Common myeloid progenitor, CD34-positive (primary cell): ENCODE data around the gene EPN2.

Source experiments
- CTCF ChIA-PET: fragments of 350-600 bp; sonication (Branson Sonifier 250); formaldehyde crosslinking; loops from one replicate; lab custom pipeline; 2021; ENCODE audit warnings: antibody characterized with exemption; lab: Charles Lee
- POLR2A ChIA-PET: fragments of 350-600 bp; sonication (Branson Sonifier 250); formaldehyde crosslinking; loops from one replicate; lab custom pipeline; 2021; ENCODE audit warnings: antibody characterized with exemption; lab: Charles Lee
- DNase-seq, 3 donors: peaks; one replicate each; pipeline versions ENCODE4 v3.0.0 to v3.0.0-alpha.2; 2013
- H3K27ac ChIP-seq, 2 experiments: 1 replicate in 1 of 2; 2 replicates in 1 of 2; pipeline ENCODE4 v1.7.0; 2013; ENCODE audit warnings: inconsistent platforms in 2 of 2, low read length in 2 of 2, mild to moderate bottlenecking in 2 of 2, low read depth in 1 of 2, moderate library complexity in 1 of 2; ENCODE audit not compliant: severe bottlenecking in 2 of 2, insufficient read depth in 1 of 2, poor library complexity in 1 of 2
- H3K27me3 ChIP-seq, 5 experiments: replicated peaks in 2 of 5; 1 replicate in 3 of 5; 2 replicates in 2 of 5; pipeline versions ENCODE4 v1.6.1 to v1.7.0; 2013; ENCODE audit warnings: low read length in 4 of 5, mild to moderate bottlenecking in 2 of 5, moderate library complexity in 2 of 5, inconsistent platforms in 1 of 5; ENCODE audit not compliant: insufficient read depth in 5 of 5, control insufficient read depth in 4 of 5
- H3K36me3 ChIP-seq, 4 experiments: 1 replicate in 2 of 4; 2 replicates in 2 of 4; pipeline versions ENCODE4 v1.6.1 to v1.7.0; 2013; ENCODE audit warnings: low read length in 3 of 4, control low read depth in 1 of 4, mild to moderate bottlenecking in 1 of 4; ENCODE audit not compliant: control insufficient read depth in 4 of 4, insufficient read depth in 4 of 4
- H3K4me1 ChIP-seq, 4 experiments: 1 replicate in 3 of 4; 2 replicates in 1 of 4; pipeline versions ENCODE4 v1.6.1 to v1.7.1; 2013; ENCODE audit warnings: low read length in 3 of 4, mild to moderate bottlenecking in 3 of 4, control low read depth in 1 of 4, inconsistent platforms in 1 of 4, moderate library complexity in 1 of 4; ENCODE audit not compliant: control insufficient read depth in 4 of 4, insufficient read depth in 4 of 4; ENCODE audit errors: control extremely low read depth in 1 of 4
- H3K4me3 ChIP-seq, 7 experiments: 1 replicate in 4 of 7; 2 replicates in 3 of 7; pipeline versions ENCODE4 v1.5.1 to v1.7.0; 2013; ENCODE audit warnings: mild to moderate bottlenecking in 7 of 7, low read length in 6 of 7, moderate library complexity in 6 of 7, inconsistent platforms in 2 of 7, low read depth in 2 of 7, control low read depth in 1 of 7; ENCODE audit not compliant: insufficient read depth in 4 of 7, control insufficient read depth in 1 of 7; ENCODE audit errors: extremely low read depth in 1 of 7
- H3K9me3 ChIP-seq, 5 experiments: 1 replicate in 4 of 5; 2 replicates in 1 of 5; pipeline versions ENCODE4 v1.6.1 to v1.7.1; 2013; ENCODE audit warnings: low read length in 4 of 5, mild to moderate bottlenecking in 2 of 5, inconsistent platforms in 1 of 5, low read depth in 1 of 5, moderate library complexity in 1 of 5; ENCODE audit not compliant: control insufficient read depth in 4 of 5, insufficient read depth in 2 of 5; ENCODE audit errors: control extremely low read depth in 1 of 5
- WGBS: methylation state at CpG from one replicate; pipeline ENCODE4 v1.1.5; 2013; ENCODE audit not compliant: insufficient coverage; 5-methylcytosine and 5-hydroxymethylcytosine counted together

EPN2 gene

DNA sequence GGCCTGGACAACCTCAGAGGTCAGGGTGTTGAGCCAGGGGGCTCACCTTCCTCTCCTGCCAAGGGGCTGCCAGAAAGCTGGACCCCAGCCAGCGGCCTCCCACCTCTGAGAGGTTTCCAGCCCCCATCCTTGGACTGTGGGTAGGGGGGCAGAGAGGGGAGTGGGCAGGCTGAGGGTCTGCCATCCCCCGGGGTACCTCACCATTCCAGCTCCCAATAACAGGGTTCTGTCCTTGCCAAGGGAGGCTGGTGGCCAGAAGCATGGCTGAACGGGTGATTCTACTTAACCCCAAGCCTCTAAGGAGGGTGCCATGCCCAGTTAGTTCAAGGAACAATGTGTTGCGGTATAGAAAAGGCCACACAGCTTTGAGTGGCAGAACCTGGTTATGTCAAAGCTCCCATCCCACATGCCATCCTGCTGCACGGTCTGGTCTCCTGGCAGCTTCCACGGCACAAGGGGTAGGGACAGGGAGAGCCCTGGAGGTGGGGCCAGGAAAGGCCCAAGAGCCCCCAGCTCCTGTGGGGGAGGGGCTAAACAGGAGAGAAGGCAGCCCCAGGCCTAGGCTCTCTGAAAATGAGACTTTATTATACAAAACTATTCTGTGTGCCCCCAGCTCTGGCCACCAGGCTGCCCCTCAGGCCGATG lies 105.6 kb downstream of the EPN2 start:
- H3K4me3 ChIP-seq, result no peak overlapping the region
- no peaks in the 10 kb centered on the region for H3K9me3 ChIP-seq
- DNase-seq, result no peak
- 85% methylated on average over 3 of the region's 7 CpGs for WGBS
- POLR2A ChIA-PET, result no interaction called here
- CTCF ChIA-PET, result interaction anchor here (1.8 kb wide), 1 partner anchor 21 kb away, joined by 6 read pairs; no protein-coding TSS in a partner anchor
- no peaks in the 10 kb centered on the region for H3K4me1 ChIP-seq
- H3K27me3 ChIP-seq, result peaks cover 0 to 48% (median 19%) of the 10 kb centered on the region in 5 experiments
- H3K36me3 ChIP-seq, result no peaks in the 10 kb centered on the region
- no peak overlapping the region for H3K27ac ChIP-seq

DNA sequence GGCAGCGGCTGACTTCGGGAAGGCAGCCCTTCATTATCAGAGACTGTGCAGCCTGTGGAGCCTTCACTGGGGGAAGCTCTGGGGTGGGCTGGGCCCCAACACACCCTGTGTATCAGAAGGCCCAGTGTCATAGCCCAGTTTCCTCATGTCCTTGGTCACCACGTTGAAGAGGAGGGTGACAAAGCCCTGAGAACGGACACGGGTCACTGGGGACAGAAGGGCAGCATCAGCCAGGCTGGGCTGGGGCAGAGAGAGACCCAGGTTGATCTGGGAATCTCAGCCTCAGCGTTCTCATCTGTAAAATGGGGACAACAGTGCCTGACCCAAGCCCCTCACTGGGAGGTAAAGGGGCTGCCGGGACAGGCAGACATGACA lies 106.1 kb downstream of the EPN2 start:
- Histone ChIP-seq H3K9me3 (no peaks in the 10 kb centered on the region), H3K36me3 (no peaks in the 10 kb centered on the region), H3K4me1 (no peaks in the 10 kb centered on the region), H3K27ac (no peak overlapping the region), H3K27me3 (peaks cover 0 to 48% (median 16%) of the 10 kb centered on the region in 5 experiments), H3K4me3 (no peak overlapping the region)
- ChIA-PET CTCF (interaction anchor here (1.8 kb wide), 1 partner anchor 21 kb away, joined by 6 read pairs; no protein-coding TSS in a partner anchor), POLR2A (no interaction called here)
- WGBS, result 93% methylated on average over 5 of the region's 7 CpGs
- no peak for DNase-seq

DNA sequence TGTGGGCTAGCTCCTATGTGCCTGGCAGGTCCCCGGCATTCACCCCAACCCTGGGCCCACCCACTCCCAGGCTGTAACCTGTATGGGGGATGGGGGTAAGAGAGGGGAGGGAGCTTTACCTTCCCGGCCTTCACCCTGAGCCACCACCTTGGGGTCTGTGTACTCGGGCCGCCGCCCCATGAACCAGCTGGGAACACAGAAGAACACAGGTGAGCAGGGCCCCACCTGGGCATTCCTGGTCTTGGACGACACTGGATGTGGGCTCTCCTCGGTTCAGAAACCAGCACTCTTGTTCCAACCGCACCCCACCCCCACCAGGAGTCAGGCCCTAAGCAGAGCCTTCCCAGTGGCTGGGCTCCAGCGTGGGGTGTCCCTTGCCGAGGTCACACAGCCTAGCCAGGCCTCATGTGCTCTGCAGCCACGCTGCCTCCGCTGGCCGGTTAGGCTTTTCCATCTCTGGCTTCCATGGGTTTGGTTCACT lies 106.5 kb downstream of the EPN2 start:
- Histone ChIP-seq H3K27ac (no peak overlapping the region), H3K36me3 (no peaks in the 10 kb centered on the region), H3K4me3 (no peak overlapping the region), H3K27me3 (peaks cover 0 to 44% (median 16%) of the 10 kb centered on the region in 5 experiments), H3K9me3 (no peaks in the 10 kb centered on the region), H3K4me1 (no peaks in the 10 kb centered on the region)
- ChIA-PET CTCF (interaction anchor here (0.5 to 1.8 kb wide), 2 partner anchors 22 to 689 kb away, joined by 3 to 6 read pairs; no protein-coding TSS in a partner anchor), POLR2A (no interaction called here)
- DNase-seq, result no peak
- WGBS, result over 99% methylated on average over 11 of the region's 13 CpGs

DNA sequence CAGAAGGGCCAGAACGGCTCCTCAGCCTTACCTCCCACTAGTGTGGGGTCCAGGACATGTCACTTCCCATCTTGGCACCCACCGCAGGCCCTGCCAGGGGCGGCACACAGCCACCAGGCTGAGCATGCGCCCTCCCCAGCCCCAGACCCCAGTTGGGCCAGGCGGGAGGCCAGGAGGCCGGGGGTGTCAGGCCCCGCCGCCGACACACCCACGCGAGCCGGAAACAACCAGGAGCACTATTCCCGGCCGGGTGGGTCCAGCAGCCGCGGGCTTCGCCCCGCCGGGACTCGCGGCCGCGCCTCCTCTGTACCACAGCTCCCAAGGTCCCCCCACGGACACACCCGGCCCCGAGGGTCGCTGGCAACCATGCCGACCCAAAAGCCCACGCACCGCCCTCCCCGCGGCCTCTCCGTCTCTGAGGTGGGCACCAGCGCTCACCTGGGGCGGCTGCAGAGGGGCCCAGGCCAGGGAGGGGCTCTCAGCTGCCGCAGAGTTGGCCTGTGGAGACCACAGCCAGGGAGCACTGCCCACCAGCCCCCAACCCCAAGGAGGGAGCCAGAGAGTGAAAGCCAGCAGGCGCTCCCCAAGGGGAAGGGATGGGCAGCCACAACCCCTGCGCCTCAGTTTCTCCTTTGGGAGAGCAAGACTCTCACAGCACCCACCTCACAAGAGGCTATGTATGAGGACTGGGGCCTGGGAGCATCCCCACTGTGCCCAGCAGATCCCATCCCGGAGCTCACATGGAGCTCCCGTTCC lies 107.3 kb downstream of the EPN2 start:
- Histone ChIP-seq H3K4me1 (no peaks in the 10 kb centered on the region), H3K27ac (no peak overlapping the region), H3K36me3 (no peaks in the 10 kb centered on the region), H3K9me3 (no peaks in the 10 kb centered on the region), H3K27me3 (peaks cover 0 to 38% (median 10%) of the 10 kb centered on the region in 5 experiments), H3K4me3 (no peak overlapping the region)
- WGBS, result 95% methylated on average over 33 of the region's 40 CpGs
- DNase-seq, result no peak
- CTCF ChIA-PET, result interaction anchor here (0.5 kb wide), 1 partner anchor 689 kb away, joined by 3 read pairs; no protein-coding TSS in a partner anchor
- POLR2A ChIA-PET, result interaction anchor here (0.6 kb wide), 1 partner anchor 100 kb away, joined by 3 read pairs; no protein-coding TSS in a partner anchor

DNA sequence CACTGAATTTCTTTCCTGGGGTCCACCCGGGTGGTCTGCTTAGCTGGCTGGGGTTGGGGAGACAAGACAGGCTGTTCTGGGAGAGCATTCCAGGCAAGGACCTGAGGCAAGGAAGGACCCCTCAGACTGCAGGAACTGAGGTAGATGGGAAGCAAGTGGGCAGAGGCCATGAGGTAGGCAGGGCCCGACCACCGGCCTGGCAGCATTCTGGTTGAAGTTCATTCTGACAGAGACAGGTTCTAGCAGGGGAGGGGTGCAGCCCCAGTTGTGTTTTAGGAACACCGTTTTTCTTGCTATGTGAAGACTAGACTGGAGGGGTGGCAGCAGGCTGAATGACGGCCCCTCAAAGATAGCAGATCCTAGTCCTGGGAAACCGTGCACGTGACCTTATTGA lies 107.9 kb downstream of the EPN2 start:
- Histone ChIP-seq H3K4me3 (no peak overlapping the region), H3K27ac (no peak overlapping the region), H3K4me1 (no peaks in the 10 kb centered on the region), H3K9me3 (no peaks in the 10 kb centered on the region), H3K27me3 (peaks cover 0 to 32% (median 10%) of the 10 kb centered on the region in 5 experiments), H3K36me3 (no peaks in the 10 kb centered on the region)
- CTCF ChIA-PET, result interaction anchor here (2.2 kb wide), 1 partner anchor 13 kb away, joined by 6 read pairs; no protein-coding TSS in a partner anchor
- DNase-seq, result no peak
- POLR2A ChIA-PET, result interaction anchor here (0.6 kb wide), 1 partner anchor 99 kb away, joined by 3 read pairs; no protein-coding TSS in a partner anchor
- WGBS, result 98% methylated on average over 6 of the region's 7 CpGs

DNA sequence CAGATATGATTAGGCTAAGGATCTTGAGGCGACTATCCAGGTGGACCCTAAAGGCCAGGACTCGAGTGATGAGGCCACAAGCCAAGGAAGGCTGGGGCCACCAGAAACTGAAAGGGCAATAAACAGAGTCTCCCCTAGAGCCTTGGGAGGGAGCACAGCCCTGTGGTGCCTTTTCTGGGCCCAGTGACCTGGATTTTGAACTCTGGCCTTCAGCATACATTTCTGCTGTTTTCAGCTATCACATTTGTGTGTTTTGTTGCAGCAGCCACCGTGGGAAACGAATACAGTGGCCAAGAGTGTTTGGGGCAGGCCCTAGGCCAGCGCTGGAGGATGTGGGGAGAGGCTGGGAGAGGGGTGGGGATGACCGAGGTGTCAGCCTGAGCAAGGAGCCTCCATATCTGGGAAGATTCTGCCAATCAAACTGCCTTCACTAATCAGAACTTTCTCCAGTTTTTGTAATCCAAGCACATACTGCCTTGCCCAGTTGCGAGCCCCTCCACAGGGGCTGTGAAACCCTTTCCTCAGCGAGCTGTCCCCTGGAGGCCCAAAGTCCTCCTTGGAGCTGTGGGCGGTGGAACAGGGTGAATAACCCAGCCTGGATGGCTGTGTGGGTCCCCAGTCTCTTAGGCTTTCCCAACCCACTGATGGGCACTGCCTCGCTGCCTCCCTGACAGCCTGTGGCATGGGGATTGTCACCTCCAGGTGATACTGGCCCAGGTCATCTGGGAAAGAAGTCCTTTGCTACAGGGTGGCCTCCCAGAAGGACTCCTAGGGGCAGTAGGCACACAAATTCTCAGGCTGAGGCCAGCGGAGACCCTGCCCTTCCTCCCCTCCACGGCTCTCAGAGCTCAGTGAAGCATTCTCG lies 108.6 kb downstream of the EPN2 start:
- Histone ChIP-seq H3K27me3 (peaks cover 0 to 32% (median 10%) of the 10 kb centered on the region in 5 experiments), H3K36me3 (no peaks in the 10 kb centered on the region), H3K27ac (no peak overlapping the region), H3K4me1 (no peaks in the 10 kb centered on the region), H3K9me3 (no peaks in the 10 kb centered on the region), H3K4me3 (no peak overlapping the region)
- ChIA-PET CTCF (interaction anchor here (0.8 to 2.2 kb wide), 2 partner anchors 12 to 17 kb away, joined by 4 to 6 read pairs; partner anchors contain the start of gene B9D1), POLR2A (no interaction called here)
- WGBS, result 100% methylated on average over 12 of the region's 13 CpGs
- no peak for DNase-seq
